ENCODE results near the gene NUAK1. TPM values are rescaled to one million over a fixed set of nuclear protein-coding genes. Genes with fewer than 3 reads are reported as not detected.

Gene NUAK1
- total and polyA plus RNA-seq, 2 experiments from 2014 or later: 13.4 to 29.6 TPM

- H3K27me3 ChIP-seq (replicated peaks; ENCODE audit: insufficient read depth): no peaks in the 10 kb centered on the region
- peaks cover 38% of the 10 kb centered on the region for H3K36me3 ChIP-seq (ENCODE audit: low read depth)
- H2AFZ ChIP-seq: no peak overlapping the region
- in situ Hi-C loops (cut with MboI): no loop called here
- peaks cover 11% of the 10 kb centered on the region for H3F3A ChIP-seq (ENCODE audit: insufficient read depth)
- DNase-seq: no peak
- H3K4me2 ChIP-seq (ENCODE audit: unreplicated experiment): no peak overlapping the region
- H3K79me2 ChIP-seq (ENCODE audit: insufficient read depth): peaks cover 5% of the 10 kb centered on the region; the same call in 1 of the 2 replicates
- H3K9me2 ChIP-seq (ENCODE audit: insufficient read depth): no peaks in the 10 kb centered on the region
- peaks cover 18% of the 10 kb centered on the region; the same call in 1 of the 2 replicates for H3K4me1 ChIP-seq (ENCODE audit: insufficient read depth)
- H4K20me1 ChIP-seq (ENCODE audit: insufficient read depth): no peaks in the 10 kb centered on the region
- no peaks in the 10 kb centered on the region for H3K9me3 ChIP-seq (ENCODE audit: low read depth)
- no peak overlapping the region for H3K27ac ChIP-seq
- no peak overlapping the region for H3K4me3 ChIP-seq
- WGBS, 2 experiments (ENCODE audit: low coverage in 1 of 2, low lambda C conversion rate in 2 of 2, missing lambda C conversion rate in 2 of 2): 29 to 50% methylated on average over 2 of the region's 2 CpGs
- TF ChIP-seq EZH2phosphoT487 (IDR thresholded peaks at IDR 0.05; ENCODE audit: insufficient read depth, low read depth) (no peak), EZH2 (IDR thresholded peaks at IDR 0.05; ENCODE audit: insufficient read depth, poor library complexity, severe bottlenecking) (no peak)
- H3K9ac ChIP-seq: no peak overlapping the region
Measured at GRCh38 chr12:106072751-106073150, 66.0 kb downstream of the NUAK1 start.

- Histone ChIP-seq H4K20me1 (ENCODE audit: insufficient read depth) (no peaks in the 10 kb centered on the region), H3K79me2 (ENCODE audit: insufficient read depth) (peaks cover 5% of the 10 kb centered on the region; the same call in 1 of the 2 replicates), H3K4me3 (no peak overlapping the region), H3F3A (ENCODE audit: insufficient read depth) (peaks cover 5% of the 10 kb centered on the region), H2AFZ (no peak overlapping the region), H3K27ac (no peak overlapping the region), H3K4me2 (ENCODE audit: unreplicated experiment) (no peak overlapping the region), H3K4me1 (ENCODE audit: insufficient read depth) (peaks cover 18% of the 10 kb centered on the region; the same call in 1 of the 2 replicates), H3K36me3 (ENCODE audit: low read depth) (peaks cover 46% of the 10 kb centered on the region), H3K9ac (no peak overlapping the region), H3K27me3 (replicated peaks; ENCODE audit: insufficient read depth) (no peaks in the 10 kb centered on the region), H3K9me3 (ENCODE audit: low read depth) (no peaks in the 10 kb centered on the region), H3K9me2 (ENCODE audit: insufficient read depth) (no peaks in the 10 kb centered on the region)
- in situ Hi-C loops (cut with MboI): no loop called here
- 95% methylated on average over 4 of the region's 4 CpGs for WGBS, 2 experiments (ENCODE audit: low coverage in 1 of 2, low lambda C conversion rate in 2 of 2, missing lambda C conversion rate in 2 of 2)
- no peak for DNase-seq
- no peak for TF ChIP-seq EZH2 (IDR thresholded peaks at IDR 0.05; ENCODE audit: insufficient read depth, poor library complexity, severe bottlenecking)
- TF ChIP-seq EZH2phosphoT487 (IDR thresholded peaks at IDR 0.05; ENCODE audit: insufficient read depth, low read depth): no peak
Measured at GRCh38 chr12:106071686-106072085, 67.1 kb downstream of the NUAK1 start.

GRCh38 chr12:106070611-106071010 is 68.1 kb downstream of the NUAK1 start:
- Histone ChIP-seq H3K27ac (no peak overlapping the region), H3K4me1 (ENCODE audit: insufficient read depth) (peaks cover 18% of the 10 kb centered on the region; the same call in 1 of the 2 replicates), H3K9me3 (ENCODE audit: low read depth) (no peaks in the 10 kb centered on the region), H3K4me2 (ENCODE audit: unreplicated experiment) (no peak overlapping the region), H3K79me2 (ENCODE audit: insufficient read depth) (peaks cover 4% of the 10 kb centered on the region; the same call in 1 of the 2 replicates), H3K36me3 (ENCODE audit: low read depth) (peaks cover 52% of the 10 kb centered on the region), H3K9ac (no peak overlapping the region), H3K9me2 (ENCODE audit: insufficient read depth) (no peaks in the 10 kb centered on the region), H2AFZ (no peak overlapping the region), H3K27me3 (replicated peaks; ENCODE audit: insufficient read depth) (no peaks in the 10 kb centered on the region), H4K20me1 (ENCODE audit: insufficient read depth) (no peaks in the 10 kb centered on the region), H3K4me3 (no peak overlapping the region), H3F3A (ENCODE audit: insufficient read depth) (peaks cover 5% of the 10 kb centered on the region)
- 98 to 99% methylated on average over 6 of the region's 6 CpGs for WGBS, 2 experiments (ENCODE audit: low coverage in 1 of 2, low lambda C conversion rate in 2 of 2, missing lambda C conversion rate in 2 of 2)
- in situ Hi-C loops (cut with MboI): no loop called here
- TF ChIP-seq EZH2phosphoT487 (IDR thresholded peaks at IDR 0.05; ENCODE audit: insufficient read depth, low read depth) (no peak), EZH2 (IDR thresholded peaks at IDR 0.05; ENCODE audit: insufficient read depth, poor library complexity, severe bottlenecking) (no peak)
- no peak for DNase-seq

GRCh38 chr12:106070147-106070546 is 68.6 kb downstream of the NUAK1 start:
- in situ Hi-C loops (cut with MboI): no loop called here
- Histone ChIP-seq H3K9me3 (ENCODE audit: low read depth) (no peaks in the 10 kb centered on the region), H3F3A (ENCODE audit: insufficient read depth) (peaks cover 5% of the 10 kb centered on the region), H3K36me3 (ENCODE audit: low read depth) (peaks cover 56% of the 10 kb centered on the region), H3K4me1 (ENCODE audit: insufficient read depth) (peaks cover 18% of the 10 kb centered on the region; the same call in 1 of the 2 replicates), H3K79me2 (ENCODE audit: insufficient read depth) (no peaks in the 10 kb centered on the region), H3K4me2 (ENCODE audit: unreplicated experiment) (no peak overlapping the region), H3K9me2 (ENCODE audit: insufficient read depth) (no peaks in the 10 kb centered on the region), H3K9ac (no peak overlapping the region), H3K4me3 (no peak overlapping the region), H3K27ac (no peak overlapping the region), H2AFZ (no peak overlapping the region), H3K27me3 (replicated peaks; ENCODE audit: insufficient read depth) (no peaks in the 10 kb centered on the region), H4K20me1 (ENCODE audit: insufficient read depth) (no peaks in the 10 kb centered on the region)
- WGBS, 2 experiments (ENCODE audit: low coverage in 1 of 2, low lambda C conversion rate in 2 of 2, missing lambda C conversion rate in 2 of 2): 70 to 83% methylated on average over 1 of the region's 1 CpG
- DNase-seq: no peak
- TF ChIP-seq EZH2phosphoT487 (IDR thresholded peaks at IDR 0.05; ENCODE audit: insufficient read depth, low read depth) (no peak), EZH2 (IDR thresholded peaks at IDR 0.05; ENCODE audit: insufficient read depth, poor library complexity, severe bottlenecking) (no peak)

All from GM23248 (cell line).